Osteoblast (primary cell): Measurements from ENCODE around the gene TTC31. TPM values are rescaled to one million over a fixed set of nuclear protein-coding genes. Genes with fewer than 3 reads are reported as not detected.

Experiments used
- DNase-seq: peaks from one replicate; pipeline ENCODE4 v3.0.0; 2011; ENCODE audit warnings: low spot score, mixed read lengths; ENCODE audit not compliant: insufficient read length; ENCODE audit errors: missing footprints
- H2AFZ ChIP-seq: 2 replicates; pipeline ENCODE4 v1.6.0; 2011; ENCODE audit warnings: mild to moderate bottlenecking, low read length
- H3K27ac ChIP-seq: 2 replicates; pipeline ENCODE4 v1.5.1; 2011; ENCODE audit warnings: mild to moderate bottlenecking, low read depth, low read length, moderate library complexity
- H3K27me3 ChIP-seq: 2 replicates; pipeline ENCODE4 v1.6.0; 2012; ENCODE audit warnings: mild to moderate bottlenecking, control low read depth, inconsistent platforms, low read length, moderate library complexity; ENCODE audit not compliant: insufficient read depth
- H3K36me3 ChIP-seq: 2 replicates; pipeline ENCODE4 v1.5.1; 2011; ENCODE audit warnings: mild to moderate bottlenecking, low read length, control low read depth, moderate library complexity; ENCODE audit not compliant: insufficient read depth
- H3K4me1 ChIP-seq: 2 replicates; pipeline ENCODE4 v1.5.1; 2011; ENCODE audit warnings: mild to moderate bottlenecking, low read length, control low read depth, moderate library complexity; ENCODE audit not compliant: insufficient read depth
- H3K4me2 ChIP-seq: 2 replicates; pipeline ENCODE4 v1.6.0; 2011; ENCODE audit warnings: mild to moderate bottlenecking, low read length; ENCODE audit not compliant: insufficient read depth
- H3K4me3 ChIP-seq: fragments of 200-600 bp; sonication (generic); 3 replicates; pipeline ENCODE4 v1.5.1; 2012; ENCODE audit warnings: mild to moderate bottlenecking, low read length, inconsistent platforms; ENCODE audit not compliant: insufficient read depth
- H3K79me2 ChIP-seq: 2 replicates; pipeline ENCODE4 v1.6.0; 2012; ENCODE audit warnings: mild to moderate bottlenecking, low read length, control low read depth, inconsistent platforms; ENCODE audit not compliant: insufficient read depth
- H3K9me3 ChIP-seq: 2 replicates; pipeline ENCODE4 v1.5.1; 2011; ENCODE audit warnings: low read depth, low read length, control low read depth
- H4K20me1 ChIP-seq: 2 replicates; pipeline ENCODE4 v1.6.0; 2012; ENCODE audit warnings: mild to moderate bottlenecking, low read length, control low read depth; ENCODE audit not compliant: insufficient read depth
- total RNA-seq: library from RNA; depleted of rRNA; stranded (reverse); fragments of >200 nt; gene quantifications from 2 replicates; pipeline ENCODE4 v1.2.3, GENCODE V29; 2012
- TF ChIP-seq, protein P1 (sequence below): IDR thresholded peaks from 2 replicates; pipeline ENCODE4 v1.5.1; 2011; ENCODE audit warnings: mild to moderate bottlenecking, low read depth, low read length, moderate library complexity; ENCODE audit errors: extremely low read depth

Gene TTC31
- total RNA-seq, 1 donor, result 17.0 TPM

DNA sequence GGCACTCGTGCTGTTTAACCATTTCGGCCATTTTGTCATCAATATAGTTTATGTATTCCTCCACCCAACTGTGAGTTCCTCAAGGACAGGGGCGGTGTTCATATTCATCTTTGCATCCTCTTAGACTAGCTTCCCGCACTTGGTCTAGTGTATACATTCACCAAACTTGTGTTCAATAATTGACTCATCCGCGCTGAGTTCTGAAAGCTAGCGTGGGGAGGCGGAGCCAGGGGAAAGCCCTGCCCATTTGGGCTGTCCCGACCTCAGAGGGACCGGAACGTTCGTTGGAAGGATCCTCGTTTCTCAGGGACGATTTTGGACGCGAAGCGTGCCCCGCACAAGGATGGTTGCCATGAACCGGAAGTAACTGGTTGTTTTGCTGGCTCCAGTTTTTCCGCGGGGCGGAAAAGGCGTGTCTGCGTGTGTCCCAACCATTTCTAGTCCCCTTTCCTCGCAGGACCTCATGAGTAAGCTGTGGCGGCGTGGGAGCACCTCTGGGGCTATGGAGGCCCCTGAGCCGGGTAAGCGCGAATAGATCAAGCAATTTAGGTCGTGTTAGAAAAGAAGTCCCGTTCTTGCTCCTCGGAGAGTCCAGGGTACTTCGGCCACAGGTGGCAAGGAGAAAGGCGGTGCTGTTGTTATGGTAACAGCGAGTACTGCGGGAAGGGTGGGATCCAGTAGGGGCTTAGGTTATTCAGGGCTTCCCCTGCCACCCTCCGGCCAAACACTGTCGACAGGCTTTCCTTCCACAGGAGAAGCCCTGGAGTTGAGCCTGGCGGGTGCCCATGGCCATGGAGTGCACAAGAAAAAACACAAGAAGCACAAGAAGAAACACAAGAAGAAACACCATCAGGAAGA, 28.0 kb upstream of the TTC31 start, which contains the start of gene INO80B:
INO80B (plus strand) TSS at position 434 of the 858 bp plus-strand sequence; CDS start at position 464, 30 bp downstream.
- Histone ChIP-seq H3K9me3 (no peaks in the 10 kb centered on the region), H4K20me1 (no peaks in the 10 kb centered on the region), H3K27ac (peak within 1 kb of the TSS; percentile 53), H3K4me1 (peaks cover 24% of the 10 kb centered on the region), H2AFZ (peak within 1 kb of the TSS; percentile 84), H3K36me3 (no peaks in the 10 kb centered on the region), H3K4me3 (peak within 1 kb of the TSS; percentile 81), H3K4me2 (peak within 1 kb of the TSS; percentile 83), H3K27me3 (peaks cover 6% of the 10 kb centered on the region), H3K79me2 (peaks cover 23% of the 10 kb centered on the region)
- peak; percentile 96 for DNase-seq
- TF ChIP-seq, protein P1, sequence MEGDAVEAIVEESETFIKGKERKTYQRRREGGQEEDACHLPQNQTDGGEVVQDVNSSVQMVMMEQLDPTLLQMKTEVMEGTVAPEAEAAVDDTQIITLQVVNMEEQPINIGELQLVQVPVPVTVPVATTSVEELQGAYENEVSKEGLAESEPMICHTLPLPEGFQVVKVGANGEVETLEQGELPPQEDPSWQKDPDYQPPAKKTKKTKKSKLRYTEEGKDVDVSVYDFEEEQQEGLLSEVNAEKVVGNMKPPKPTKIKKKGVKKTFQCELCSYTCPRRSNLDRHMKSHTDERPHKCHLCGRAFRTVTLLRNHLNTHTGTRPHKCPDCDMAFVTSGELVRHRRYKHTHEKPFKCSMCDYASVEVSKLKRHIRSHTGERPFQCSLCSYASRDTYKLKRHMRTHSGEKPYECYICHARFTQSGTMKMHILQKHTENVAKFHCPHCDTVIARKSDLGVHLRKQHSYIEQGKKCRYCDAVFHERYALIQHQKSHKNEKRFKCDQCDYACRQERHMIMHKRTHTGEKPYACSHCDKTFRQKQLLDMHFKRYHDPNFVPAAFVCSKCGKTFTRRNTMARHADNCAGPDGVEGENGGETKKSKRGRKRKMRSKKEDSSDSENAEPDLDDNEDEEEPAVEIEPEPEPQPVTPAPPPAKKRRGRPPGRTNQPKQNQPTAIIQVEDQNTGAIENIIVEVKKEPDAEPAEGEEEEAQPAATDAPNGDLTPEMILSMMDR, result no peak

DNA sequence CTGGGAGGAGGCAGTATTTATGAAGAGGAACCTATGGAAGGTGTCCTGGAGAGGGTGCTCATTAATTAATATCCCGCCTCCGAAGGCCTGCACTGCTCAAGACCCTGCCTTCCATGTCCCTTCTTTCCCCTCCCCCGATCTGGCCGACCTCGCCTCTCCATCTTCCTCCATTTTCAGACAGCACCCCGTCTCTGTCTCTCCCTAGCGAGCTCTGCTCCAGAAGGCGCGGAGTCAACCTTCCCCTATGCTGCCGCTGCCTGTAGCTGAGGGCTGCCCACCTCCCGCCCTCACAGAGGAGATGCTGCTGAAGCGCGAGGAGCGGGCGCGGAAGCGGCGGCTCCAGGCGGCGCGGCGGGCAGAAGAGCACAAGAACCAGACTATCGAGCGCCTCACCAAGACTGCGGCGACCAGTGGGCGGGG, 25.7 kb upstream of the TTC31 start:
- TF ChIP-seq, protein P1, result no peak
- Histone ChIP-seq H3K4me2 (peak overlapping the region; percentile 99), H3K79me2 (peaks cover 23% of the 10 kb centered on the region), H3K27me3 (peaks cover 3% of the 10 kb centered on the region), H4K20me1 (no peaks in the 10 kb centered on the region), H3K27ac (peak overlapping the region; percentile 24), H3K4me1 (peaks cover 24% of the 10 kb centered on the region), H3K36me3 (peaks cover 15% of the 10 kb centered on the region), H2AFZ (peak overlapping the region; percentile 80), H3K9me3 (no peaks in the 10 kb centered on the region), H3K4me3 (peak overlapping the region; percentile 87)
- peak; percentile 85 for DNase-seq

DNA sequence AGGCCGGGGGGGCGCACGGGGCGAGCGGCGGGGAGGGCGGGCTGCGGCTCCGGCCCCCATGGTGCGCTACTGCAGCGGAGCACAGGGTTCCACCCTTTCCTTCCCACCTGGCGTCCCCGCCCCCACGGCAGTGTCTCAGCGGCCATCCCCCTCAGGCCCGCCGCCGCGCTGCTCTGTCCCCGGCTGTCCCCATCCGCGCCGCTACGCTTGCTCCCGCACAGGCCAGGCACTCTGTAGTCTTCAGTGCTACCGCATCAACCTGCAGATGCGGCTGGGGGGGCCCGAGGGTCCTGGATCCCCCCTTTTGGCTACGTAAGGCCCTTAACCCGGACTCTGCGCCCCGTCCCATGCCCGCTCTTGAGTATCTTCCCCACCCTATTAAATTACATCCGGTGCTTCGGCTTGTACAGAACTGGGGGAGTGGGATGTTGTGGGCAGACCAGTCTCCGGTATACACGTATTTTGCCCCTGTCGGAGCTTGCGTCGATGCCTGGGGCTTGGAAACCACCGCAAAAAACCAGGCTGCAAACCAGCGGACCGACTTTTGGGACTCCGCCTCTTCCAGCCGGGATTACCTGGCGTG, 25.2 kb upstream of the TTC31 start:
- no peaks in the 10 kb centered on the region for H3K9me3 ChIP-seq
- peaks cover 24% of the 10 kb centered on the region for H3K4me1 ChIP-seq
- peaks cover 20% of the 10 kb centered on the region for H3K36me3 ChIP-seq
- H2AFZ ChIP-seq, result peak overlapping the region; percentile 88
- H4K20me1 ChIP-seq, result no peaks in the 10 kb centered on the region
- no peak for DNase-seq
- H3K4me2 ChIP-seq, result peak overlapping the region; percentile 99
- peaks cover 28% of the 10 kb centered on the region for H3K79me2 ChIP-seq
- peaks cover 3% of the 10 kb centered on the region for H3K27me3 ChIP-seq
- TF ChIP-seq, protein P1, result no peak
- H3K4me3 ChIP-seq, result peak overlapping the region; percentile 87
- peak overlapping the region; percentile 78 for H3K27ac ChIP-seq
